Neural progenitor cell (in vitro differentiated cells): ENCODE measurements around the gene RFX1. TPM values are rescaled to one million over a fixed set of nuclear protein-coding genes. Genes with fewer than 3 reads are reported as not detected.

ENCODE experiments used
- DNase-seq: peaks from one replicate; pipeline ENCODE4 v3.0.0-alpha.2; 2016; ENCODE audit warnings: low spot score
- H2AFZ ChIP-seq: fragments of 200-600 bp; sonication (generic); replicated peaks from 2 replicates; pipeline ENCODE4 v1.6.1; 2016; ENCODE audit warnings: antibody characterized with exemption
- H3F3A ChIP-seq: fragments of 200-600 bp; sonication (generic); 2 replicates; pipeline ENCODE4 v1.6.1; 2016; ENCODE audit warnings: antibody characterized with exemption, low read depth
- H3K27ac ChIP-seq: fragments of 200-600 bp; sonication (generic); 2 replicates; pipeline ENCODE4 v1.5.1; 2016; ENCODE audit warnings: mild to moderate bottlenecking
- H3K27me3 ChIP-seq: fragments of 200-600 bp; sonication (generic); 2 replicates; pipeline ENCODE4 v1.6.1; 2016; ENCODE audit warnings: mild to moderate bottlenecking, moderate library complexity
- H3K36me3 ChIP-seq: fragments of 200-600 bp; sonication (generic); 2 replicates; pipeline ENCODE4 v1.5.1; 2016
- H3K4me1 ChIP-seq: fragments of 200-600 bp; sonication (generic); 2 replicates; pipeline ENCODE4 v1.6.1; 2016; ENCODE audit warnings: mixed run types
- H3K4me2 ChIP-seq: fragments of 200-600 bp; sonication (generic); 2 replicates; pipeline ENCODE4 v1.6.1; 2016
- H3K4me3 ChIP-seq: fragments of 200-600 bp; sonication (generic); 2 replicates; pipeline ENCODE4 v1.5.1; 2016
- H3K79me2 ChIP-seq: fragments of 200-600 bp; sonication (generic); 2 replicates; pipeline ENCODE4 v1.6.1; 2016; ENCODE audit warnings: low read depth
- H3K9ac ChIP-seq: fragments of 200-600 bp; sonication (generic); 2 replicates; pipeline ENCODE4 v1.6.1; 2016
- H3K9me3 ChIP-seq: fragments of 200-600 bp; sonication (generic); 2 replicates; pipeline ENCODE4 v1.5.1; 2016; ENCODE audit warnings: low read depth
- H4K20me1 ChIP-seq: fragments of 200-600 bp; sonication (generic); 2 replicates; pipeline ENCODE4 v1.6.1; 2016; ENCODE audit warnings: low read depth
- H3K27ac Mint-ChIP-seq: 3 replicates; pipeline ENCODE4 v1.8.0; 2021; ENCODE audit warnings: mixed read lengths
- H3K27me3 Mint-ChIP-seq: 2 replicates; pipeline ENCODE4 v1.8.0; 2022; ENCODE audit warnings: low read depth, mild to moderate bottlenecking, inconsistent platforms, moderate library complexity, mixed read lengths; ENCODE audit not compliant: insufficient read depth
- H3K36me3 Mint-ChIP-seq: 3 replicates; pipeline ENCODE4 v1.8.0; 2021; ENCODE audit warnings: mixed read lengths
- H3K4me1 Mint-ChIP-seq: 3 replicates; pipeline ENCODE4 v1.8.0; 2021; ENCODE audit warnings: mixed read lengths
- H3K4me3 Mint-ChIP-seq: 3 replicates; pipeline ENCODE4 v1.8.0; 2021; ENCODE audit warnings: mild to moderate bottlenecking, moderate library complexity, mixed read lengths
- H3K9me3 Mint-ChIP-seq: 3 replicates; pipeline ENCODE4 v1.8.0; 2020; ENCODE audit warnings: mixed read lengths
- CTCF ChIP-seq: fragments of 200-600 bp; sonication (generic); IDR thresholded peaks from 2 replicates; pipeline ENCODE4 v1.5.1; 2017; ENCODE audit warnings: antibody characterized with exemption, mild to moderate bottlenecking
- EZH2 ChIP-seq: fragments of 200-600 bp; sonication (generic); IDR thresholded peaks from 2 replicates; pipeline ENCODE4 v1.6.1; 2017; ENCODE audit warnings: antibody characterized with exemption, mild to moderate bottlenecking, moderate library complexity
- EZH2phosphoT487 ChIP-seq: fragments of 200-600 bp; sonication (generic); IDR thresholded peaks from 2 replicates; pipeline ENCODE4 v1.6.1; 2017; ENCODE audit warnings: antibody characterized with exemption
- total RNA-seq: library from RNA; depleted of rRNA; stranded (reverse); fragments of >200 nt; gene quantifications from 2 replicates; pipeline ENCODE4 v1.2.3, GENCODE V29; 2015; ENCODE audit warnings: low replicate concordance

Gene RFX1
- total RNA-seq, 1 donor from 2014 or later = 1.0 TPM

- peaks cover 5% of the 10 kb centered on the region for H3K27me3 Mint-ChIP-seq
- peaks cover 10% of the 10 kb centered on the region for H3K36me3 Mint-ChIP-seq
- no peak overlapping the region for H3K27ac Mint-ChIP-seq
- Histone ChIP-seq H3K27me3 (peaks cover 16% of the 10 kb centered on the region), H3K9me3 (no peaks in the 10 kb centered on the region), H3F3A (peaks cover 4% of the 10 kb centered on the region), H3K4me1 (peaks cover 12% of the 10 kb centered on the region), H3K9ac (no peak overlapping the region), H4K20me1 (peaks cover 5% of the 10 kb centered on the region), H3K79me2 (no peaks in the 10 kb centered on the region), H2AFZ (no peak overlapping the region), H3K4me3 (no peak overlapping the region), H3K4me2 (no peak overlapping the region), H3K27ac (no peak overlapping the region), H3K36me3 (no peaks in the 10 kb centered on the region)
- peaks cover under 1% of the 10 kb centered on the region for H3K4me1 Mint-ChIP-seq
- H3K9me3 Mint-ChIP-seq = no peaks in the 10 kb centered on the region
- TF ChIP-seq CTCF (no peak), EZH2phosphoT487 (no peak), EZH2 (no peak)
- no peak for DNase-seq
- H3K4me3 Mint-ChIP-seq = no peak overlapping the region
Measured at GRCh38 chr19:13966684-13967128, 39.4 kb downstream of the RFX1 start.

GRCh38 chr19:13965926-13966683 lies 40.0 kb downstream of the RFX1 start:
- H3F3A ChIP-seq = peaks cover 4% of the 10 kb centered on the region
- H3K4me2 ChIP-seq = no peak overlapping the region
- no peaks in the 10 kb centered on the region for H3K36me3 ChIP-seq
- H3K9ac ChIP-seq = no peak overlapping the region
- no peaks in the 10 kb centered on the region for H3K79me2 ChIP-seq
- Mint-ChIP-seq H3K36me3 (peaks cover 14% of the 10 kb centered on the region), H3K27me3 (peaks cover 9% of the 10 kb centered on the region), H3K9me3 (no peaks in the 10 kb centered on the region), H3K4me1 (peaks cover 5% of the 10 kb centered on the region), H3K4me3 (no peak overlapping the region), H3K27ac (no peak overlapping the region)
- TF ChIP-seq EZH2 (no peak), CTCF (no peak), EZH2phosphoT487 (no peak)
- no peak overlapping the region for H2AFZ ChIP-seq
- DNase-seq = no peak
- peaks cover 12% of the 10 kb centered on the region for H3K4me1 ChIP-seq
- no peaks in the 10 kb centered on the region for H3K9me3 ChIP-seq
- H3K27me3 ChIP-seq = peaks cover 16% of the 10 kb centered on the region
- no peak overlapping the region for H3K4me3 ChIP-seq
- H3K27ac ChIP-seq = no peak overlapping the region
- peaks cover 10% of the 10 kb centered on the region for H4K20me1 ChIP-seq

GRCh38 chr19:13965377-13965896 lies 40.7 kb downstream of the RFX1 start:
- no peak for TF ChIP-seq CTCF
- H3K36me3 Mint-ChIP-seq = peaks cover 13% of the 10 kb centered on the region
- H3K4me2 ChIP-seq = no peak overlapping the region
- peaks cover 5% of the 10 kb centered on the region for H3K4me1 Mint-ChIP-seq
- H3K27ac ChIP-seq = no peak overlapping the region
- H4K20me1 ChIP-seq = peaks cover 10% of the 10 kb centered on the region
- no peak overlapping the region for H3K4me3 ChIP-seq
- H3K9me3 Mint-ChIP-seq = no peaks in the 10 kb centered on the region
- no peaks in the 10 kb centered on the region for H3K9me3 ChIP-seq
- H3K27ac Mint-ChIP-seq = no peak overlapping the region
- no peaks in the 10 kb centered on the region for H3K36me3 ChIP-seq
- H3K4me1 ChIP-seq = peaks cover 12% of the 10 kb centered on the region
- H3K9ac ChIP-seq = no peak overlapping the region
- DNase-seq = no peak
- H3K27me3 ChIP-seq = peaks cover 16% of the 10 kb centered on the region
- H2AFZ ChIP-seq = no peak overlapping the region
- H3K4me3 Mint-ChIP-seq = no peak overlapping the region
- peaks cover 4% of the 10 kb centered on the region for H3F3A ChIP-seq
- H3K27me3 Mint-ChIP-seq = peaks cover 9% of the 10 kb centered on the region
- H3K79me2 ChIP-seq = no peaks in the 10 kb centered on the region
